ENCODE results near the gene PLOD1. TPM values are rescaled to one million over a fixed set of nuclear protein-coding genes. Genes with fewer than 3 reads are reported as not detected.
"Not testable (repeated sequence)": the region's sequence is repeated elsewhere in the genome, so short reads cannot be mapped to it uniquely, and the experiment has no call there.

PLOD1 gene
- 10 to 100 TPM; 15.7 to 16.5 TPM for total RNA-seq

DNA sequence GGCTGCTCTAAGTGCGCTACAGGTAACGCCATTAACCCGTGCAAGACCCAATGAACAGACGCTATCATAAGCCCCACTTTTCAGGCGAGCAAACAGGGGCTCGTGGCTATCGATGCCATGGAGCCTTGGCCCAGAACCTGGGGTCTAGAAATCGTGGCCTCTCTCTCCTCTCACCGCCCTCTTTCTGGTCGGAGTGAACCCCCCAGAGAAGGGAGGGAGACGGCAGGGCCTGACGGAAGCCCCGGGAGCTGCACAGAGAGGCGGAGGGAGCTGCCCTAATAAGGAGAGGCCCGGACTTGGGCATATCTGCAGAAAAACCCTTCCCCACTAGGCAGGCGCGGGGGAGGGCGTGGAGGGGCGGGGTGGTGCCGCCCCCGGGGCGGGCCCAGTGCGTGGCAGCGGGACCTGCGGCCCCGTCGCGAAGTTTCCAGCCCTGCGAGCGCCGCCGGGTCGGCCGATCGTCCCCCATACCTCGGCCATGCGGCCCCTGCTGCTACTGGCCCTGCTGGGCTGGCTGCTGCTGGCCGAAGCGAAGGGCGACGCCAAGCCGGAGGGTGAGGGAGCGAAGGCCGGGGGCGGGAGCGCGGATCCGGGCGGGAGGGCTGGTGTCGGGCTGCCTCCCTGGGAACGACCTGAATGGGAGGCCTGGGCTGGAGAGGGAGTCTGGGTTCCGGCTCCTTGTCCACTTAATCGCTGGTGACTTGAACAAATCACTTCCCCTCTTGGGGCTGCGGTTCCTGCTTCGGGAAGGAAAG lies at the start of gene PLOD1:
Gene PLOD1, plus strand, starts transcription at position 416 of the 755 bp plus-strand sequence. Its CDS starts 63 bp downstream, at position 479.
- CTCF ChIA-PET = interaction anchor here (0.8 to 1.5 kb wide), 2 partner anchors 27 to 96 kb away, joined by 3 to 5 read pairs; no protein-coding TSS in a partner anchor
- Mint-ChIP-seq H3K36me3 (ENCODE audit: low read depth) (no peaks in the 10 kb centered on the region), H3K27me3 (no peaks in the 10 kb centered on the region)

DNA sequence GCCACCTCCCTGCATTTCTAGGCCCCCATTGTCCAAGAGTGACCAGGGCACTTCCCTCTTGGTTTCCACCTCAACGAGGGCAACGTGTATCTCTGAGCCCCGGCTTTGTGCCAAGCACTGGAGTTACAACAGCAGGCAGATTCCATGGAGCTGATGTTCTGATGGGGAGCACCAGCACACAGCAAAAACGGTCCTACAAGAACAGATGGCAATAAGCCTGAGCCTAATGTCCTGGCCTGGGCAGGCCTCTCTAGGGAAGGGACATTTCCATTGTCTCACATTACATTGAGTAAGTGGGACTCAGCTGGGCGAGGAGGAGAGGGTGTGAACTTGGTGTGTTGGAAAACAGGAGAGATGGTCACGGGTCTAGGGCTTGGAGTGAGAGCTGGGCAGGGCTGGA lies 48.6 kb upstream of the PLOD1 start:
- no peaks in the 10 kb centered on the region for H3K4me1 Mint-ChIP-seq
- no peaks in the 10 kb centered on the region for H3K9me3 Mint-ChIP-seq
- ChIA-PET POLR2A (interaction anchor here (4.7 kb wide), 1 partner anchor 22 kb away, joined by 26 read pairs; no protein-coding TSS in a partner anchor), CTCF (no interaction called here)
- no peak overlapping the region for H3K27ac Mint-ChIP-seq
- H3K27me3 Mint-ChIP-seq = peaks cover 4% of the 10 kb centered on the region
- H3K4me3 Mint-ChIP-seq = no peak overlapping the region
- DNase-seq = no peak
- H3K36me3 Mint-ChIP-seq (ENCODE audit: low read depth) = no peaks in the 10 kb centered on the region

More for the DNA sequence above, at the start of gene PLOD1:
- peak within 1 kb of the TSS; percentile 59 for H3K27ac Mint-ChIP-seq
- H3K4me3 Mint-ChIP-seq = peak within 1 kb of the TSS; percentile 80
- POLR2A ChIA-PET = interaction anchor here (0.6 to 7.9 kb wide), 3 partner anchors 8 to 114 kb away, joined by 4 to 121 read pairs (median 7); partner anchors contain the start of gene KIAA2013
- H3K4me1 Mint-ChIP-seq = peaks cover 10% of the 10 kb centered on the region
- DNase-seq = peak; percentile 91
- H3K9me3 Mint-ChIP-seq = no peaks in the 10 kb centered on the region

DNA sequence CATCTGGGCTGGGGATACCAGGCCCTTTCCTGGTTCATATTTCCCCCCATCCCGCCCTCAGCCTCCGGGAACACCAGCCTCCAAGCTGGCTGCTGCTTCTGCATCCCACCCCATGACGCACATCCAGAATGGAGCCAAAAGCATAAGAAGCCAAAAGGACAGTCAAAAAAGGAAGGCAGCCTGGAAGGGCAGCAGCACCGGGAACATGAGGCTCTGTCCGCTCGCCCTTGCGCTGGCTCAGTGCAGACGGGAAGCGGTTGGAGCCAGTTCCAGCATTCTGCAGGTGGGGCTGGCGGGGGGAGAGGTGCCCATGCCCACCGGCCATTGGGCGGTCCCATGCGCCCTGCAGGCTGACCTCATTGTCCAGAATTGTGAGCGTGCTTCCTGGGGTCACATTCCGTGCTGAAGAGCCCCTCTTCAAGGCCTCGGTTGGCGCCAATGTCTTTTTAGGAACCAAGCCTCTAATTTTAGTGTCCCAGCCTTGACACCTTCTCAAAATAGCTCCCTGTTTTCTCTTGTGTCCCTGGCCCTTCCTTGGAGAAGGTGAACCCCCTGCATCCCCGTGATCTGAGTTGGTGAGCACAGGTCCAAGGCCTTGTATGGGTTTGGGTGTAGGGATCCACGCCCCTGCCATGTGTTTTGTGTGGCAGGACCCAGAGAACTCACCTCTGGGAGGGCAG lies 47.4 kb upstream of the PLOD1 start:
- H3K4me3 Mint-ChIP-seq = no peak overlapping the region
- ChIA-PET POLR2A (interaction anchor here (0.6 to 4.7 kb wide), 3 partner anchors 10 to 23 kb away, joined by 4 to 26 read pairs (median 4); no protein-coding TSS in a partner anchor), CTCF (no interaction called here)
- H3K4me1 Mint-ChIP-seq = no peaks in the 10 kb centered on the region
- no peak for DNase-seq
- H3K27me3 Mint-ChIP-seq = peaks cover 4% of the 10 kb centered on the region
- H3K9me3 Mint-ChIP-seq = no peaks in the 10 kb centered on the region
- H3K27ac Mint-ChIP-seq = no peak overlapping the region
- H3K36me3 Mint-ChIP-seq (ENCODE audit: low read depth) = no peaks in the 10 kb centered on the region

DNA sequence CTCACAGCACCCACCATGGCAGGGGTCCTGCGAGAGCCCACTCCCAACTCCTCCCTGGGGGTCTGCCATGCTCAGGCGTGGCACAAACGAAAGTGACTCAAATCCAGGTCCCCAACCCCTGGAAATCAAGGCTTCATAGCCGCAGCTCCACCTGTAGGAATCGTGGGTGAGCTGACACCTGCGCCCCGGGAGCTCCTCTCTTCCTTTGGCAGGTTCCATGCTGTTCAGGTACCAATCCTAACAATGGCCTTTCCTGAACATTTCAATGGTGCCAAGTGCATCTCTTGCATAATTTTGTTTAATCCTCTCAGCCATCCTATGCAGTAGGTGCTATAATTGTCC lies 46.9 kb upstream of the PLOD1 start:
- ChIA-PET CTCF (no interaction called here), POLR2A (interaction anchor here (0.6 to 4.7 kb wide), 3 partner anchors 10 to 22 kb away, joined by 4 to 26 read pairs (median 4); no protein-coding TSS in a partner anchor)
- H3K4me1 Mint-ChIP-seq = no peaks in the 10 kb centered on the region

DNA sequence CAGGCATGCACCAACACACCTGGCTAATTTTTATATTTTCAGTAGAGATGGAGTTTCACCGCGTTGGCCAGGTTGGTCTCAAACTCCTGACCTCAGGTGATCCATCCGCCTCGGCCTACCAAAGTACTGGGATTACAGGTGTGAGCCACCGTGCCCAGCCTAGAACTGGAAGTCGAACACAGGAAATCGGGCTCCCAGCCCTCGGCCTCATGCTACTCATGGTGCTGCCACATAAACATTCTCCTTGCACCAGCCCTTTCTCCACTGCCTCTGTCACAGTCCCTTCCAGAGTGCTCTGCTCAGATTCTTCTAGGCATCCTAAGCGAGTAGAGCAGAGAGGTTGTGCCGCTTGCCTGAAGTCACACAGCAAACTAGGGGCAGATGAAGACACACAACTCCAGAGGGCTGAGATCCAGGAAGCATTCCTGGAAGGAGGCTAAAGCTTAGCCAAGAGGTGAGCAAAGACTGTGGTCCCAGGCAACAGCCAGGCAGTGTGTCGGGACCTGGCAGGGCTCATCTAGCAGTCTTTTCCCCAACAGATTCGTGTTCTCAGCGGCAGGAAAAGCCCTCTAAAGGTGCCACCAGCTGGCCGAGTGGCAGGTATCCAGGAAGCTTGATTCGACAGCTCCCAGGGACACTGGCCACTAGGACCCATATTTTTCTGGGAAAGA lies 46.2 kb upstream of the PLOD1 start:
- Mint-ChIP-seq H3K9me3 (no peaks in the 10 kb centered on the region), H3K27ac (no peak overlapping the region), H3K27me3 (peaks cover 7% of the 10 kb centered on the region), H3K4me3 (no peak overlapping the region), H3K36me3 (ENCODE audit: low read depth) (no peaks in the 10 kb centered on the region), H3K4me1 (no peaks in the 10 kb centered on the region)
- no peak for DNase-seq
- ChIA-PET CTCF (no interaction called here), POLR2A (interaction anchor here (0.9 to 4.7 kb wide), 2 partner anchors 19 to 21 kb away, joined by 3 to 26 read pairs; no protein-coding TSS in a partner anchor)

More for the DNA sequence above, 46.9 kb upstream of the PLOD1 start:
- Mint-ChIP-seq H3K9me3 (no peaks in the 10 kb centered on the region), H3K4me3 (no peak overlapping the region), H3K36me3 (ENCODE audit: low read depth) (no peaks in the 10 kb centered on the region), H3K27ac (no peak overlapping the region), H3K27me3 (peaks cover 4% of the 10 kb centered on the region)
- no peak for DNase-seq

DNA sequence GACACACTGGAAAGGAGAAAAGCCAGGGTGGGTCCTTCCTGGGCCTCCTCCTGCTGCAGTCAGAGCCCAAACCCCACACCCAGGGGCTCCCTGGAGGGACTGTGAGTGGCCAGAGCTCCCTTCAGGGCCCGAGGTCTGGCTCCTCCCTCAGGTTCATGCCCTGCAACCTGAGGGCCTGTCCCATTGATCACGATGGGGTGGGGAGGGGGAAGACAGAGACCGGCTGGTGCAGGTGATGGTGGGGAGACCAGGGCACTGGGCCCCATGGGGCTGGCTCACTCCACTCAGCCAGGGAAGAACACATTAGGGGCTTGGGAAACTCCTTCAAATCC lies 45.7 kb upstream of the PLOD1 start:
- H3K4me3 Mint-ChIP-seq = no peak overlapping the region
- peaks cover 11% of the 10 kb centered on the region for H3K27me3 Mint-ChIP-seq
- ChIA-PET POLR2A (interaction anchor here (0.9 to 4.7 kb wide), 2 partner anchors 19 to 21 kb away, joined by 3 to 26 read pairs; no protein-coding TSS in a partner anchor), CTCF (no interaction called here)
- no peak overlapping the region for H3K27ac Mint-ChIP-seq
- no peaks in the 10 kb centered on the region for H3K36me3 Mint-ChIP-seq (ENCODE audit: low read depth)
- no peaks in the 10 kb centered on the region for H3K9me3 Mint-ChIP-seq
- no peaks in the 10 kb centered on the region for H3K4me1 Mint-ChIP-seq
- no peak for DNase-seq

DNA sequence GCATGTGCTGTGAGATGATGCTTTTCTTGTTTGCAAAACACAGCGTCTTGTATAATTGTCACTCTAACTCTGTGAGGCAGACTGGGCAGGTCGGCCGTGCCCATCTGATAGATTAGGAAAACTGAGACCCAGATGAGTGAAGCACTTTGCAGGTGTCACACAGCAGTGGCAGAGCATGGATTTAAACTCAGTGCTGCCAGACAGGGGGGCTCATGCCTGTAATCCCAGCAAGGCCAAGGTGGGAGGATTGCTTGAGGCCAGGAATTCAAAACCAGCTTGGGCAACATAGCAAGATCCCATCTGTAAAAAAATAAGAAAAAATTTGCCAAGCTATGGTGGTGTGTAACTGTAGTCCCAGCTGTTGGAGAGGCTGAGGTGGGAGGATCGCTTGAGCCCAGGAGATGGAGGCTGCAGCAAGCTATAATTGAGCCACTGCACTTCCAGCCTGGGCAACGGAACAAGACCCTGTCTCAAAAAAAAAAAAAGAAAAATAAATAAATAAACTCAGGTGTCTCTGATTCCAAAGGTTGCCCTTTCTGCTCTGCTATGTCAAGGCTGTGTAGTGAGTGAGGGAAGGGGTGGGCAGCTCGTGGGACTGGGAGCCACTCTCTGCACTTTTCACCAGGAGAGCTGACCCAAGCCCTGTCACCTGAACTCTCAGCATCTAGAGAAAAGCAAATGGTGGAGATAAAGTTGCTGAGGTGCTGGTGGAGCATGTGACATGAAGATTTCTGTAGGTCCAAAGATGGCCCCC lies 42.9 kb upstream of the PLOD1 start:
- Mint-ChIP-seq H3K27ac (no peak overlapping the region), H3K36me3 (ENCODE audit: low read depth) (no peaks in the 10 kb centered on the region), H3K4me1 (no peaks in the 10 kb centered on the region), H3K27me3 (peaks cover 19% of the 10 kb centered on the region), H3K4me3 (no peak overlapping the region), H3K9me3 (no peaks in the 10 kb centered on the region)
- ChIA-PET POLR2A (interaction anchor here (2.0 to 3.0 kb wide), 2 partner anchors 16 to 18 kb away, joined by 10 to 16 read pairs; no protein-coding TSS in a partner anchor), CTCF (interaction anchor here (1.6 to 3.7 kb wide), 3 partner anchors 10 to 52 kb away, joined by 7 to 20 read pairs (median 10); no protein-coding TSS in a partner anchor)
- no peak for DNase-seq

DNA sequence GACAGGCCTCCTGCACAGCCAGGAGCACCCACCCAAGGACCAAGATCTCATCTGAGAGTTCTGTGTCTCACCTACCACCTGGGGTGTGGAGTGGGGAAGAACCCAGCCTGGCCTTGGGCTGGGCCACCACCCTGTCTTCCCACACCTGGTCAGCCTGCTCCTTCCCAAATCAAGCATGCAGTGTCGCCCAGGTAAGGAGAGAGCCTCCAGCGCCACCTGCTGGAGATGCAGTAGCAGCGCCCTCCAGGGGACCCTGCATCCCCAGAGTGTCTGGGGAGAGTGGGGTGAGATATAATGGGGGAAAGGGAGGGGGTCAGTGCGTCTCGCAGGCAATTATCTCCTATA lies 40.6 kb upstream of the PLOD1 start:
- ChIA-PET CTCF (interaction anchor here (3.7 kb wide), 1 partner anchor 54 kb away, joined by 20 read pairs; no protein-coding TSS in a partner anchor), POLR2A (interaction anchor here (3.0 kb wide), 1 partner anchor 14 kb away, joined by 16 read pairs; no protein-coding TSS in a partner anchor)
- peak; percentile 74 for DNase-seq
- Mint-ChIP-seq H3K4me1 (no peaks in the 10 kb centered on the region), H3K9me3 (no peaks in the 10 kb centered on the region), H3K36me3 (ENCODE audit: low read depth) (no peaks in the 10 kb centered on the region), H3K27ac (no peak overlapping the region), H3K27me3 (peaks cover 37% of the 10 kb centered on the region), H3K4me3 (no peak overlapping the region)

DNA sequence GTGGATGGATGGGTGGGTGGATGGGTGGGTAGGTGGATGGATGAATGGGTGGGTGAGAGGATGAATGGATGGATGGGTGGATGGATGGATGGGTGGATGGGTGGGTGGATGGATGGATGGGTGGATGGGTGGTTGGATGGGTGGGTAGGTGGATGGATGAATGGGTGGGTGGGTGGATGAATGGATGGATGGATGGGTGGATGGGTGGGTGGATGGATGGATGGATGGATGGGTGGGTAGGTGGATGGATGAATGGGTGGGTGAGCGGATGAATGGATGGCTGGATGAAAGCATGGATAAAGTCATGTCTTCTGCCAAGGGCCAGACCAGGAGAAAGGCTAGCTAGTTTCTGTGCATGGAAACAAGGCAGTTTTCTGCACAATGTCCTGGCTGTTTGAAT lies 40.0 kb upstream of the PLOD1 start:
- peaks cover 44% of the 10 kb centered on the region for H3K27me3 Mint-ChIP-seq
- H3K27ac Mint-ChIP-seq; H3K4me1 Mint-ChIP-seq; DNase-seq; H3K4me3 Mint-ChIP-seq; H3K36me3 Mint-ChIP-seq (ENCODE audit: low read depth); H3K9me3 Mint-ChIP-seq: not testable (repeated sequence)
- ChIA-PET CTCF (interaction anchor here (3.7 kb wide), 1 partner anchor 55 kb away, joined by 20 read pairs; no protein-coding TSS in a partner anchor), POLR2A (interaction anchor here (1.0 kb wide), 1 partner anchor 13 kb away, joined by 6 read pairs; no protein-coding TSS in a partner anchor)

DNA sequence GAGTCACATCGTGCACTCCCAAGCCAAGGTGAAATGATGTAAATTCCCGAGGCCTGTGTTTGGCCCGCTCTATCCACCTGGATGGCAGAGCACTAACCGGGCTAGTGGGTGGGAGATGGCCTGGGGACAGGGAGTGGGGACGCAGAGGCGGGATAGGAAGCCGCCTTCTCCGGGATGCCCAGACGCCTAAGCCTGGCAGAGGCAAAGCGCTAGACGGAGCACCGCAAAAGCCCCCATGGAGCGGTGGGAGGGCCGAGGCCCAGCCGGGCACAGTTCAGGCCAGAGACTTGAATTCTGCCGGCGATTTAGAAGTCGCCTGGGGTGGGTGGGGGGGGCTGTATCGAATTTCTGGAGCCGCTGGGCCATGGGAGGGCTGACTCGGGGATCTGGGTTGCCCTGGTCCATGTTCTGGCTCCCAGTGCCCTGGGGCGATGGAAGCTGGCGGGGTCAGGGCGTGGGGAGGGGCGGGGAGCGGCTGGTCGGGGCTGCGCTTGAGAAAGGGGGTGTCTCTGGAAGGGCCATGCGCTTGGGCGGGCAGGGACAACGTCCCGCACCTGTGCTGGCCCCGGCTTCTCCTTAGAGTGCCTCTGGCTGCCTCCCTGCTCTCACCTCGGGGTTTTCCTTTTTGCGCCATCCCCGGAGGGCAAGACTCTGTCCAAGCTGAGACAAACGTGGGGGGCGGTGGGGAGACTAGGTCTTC lies 36.3 kb upstream of the PLOD1 start:
- Mint-ChIP-seq H3K9me3 (no peaks in the 10 kb centered on the region), H3K36me3 (ENCODE audit: low read depth) (no peaks in the 10 kb centered on the region), H3K27me3 (peaks cover 51% of the 10 kb centered on the region), H3K27ac (no peak overlapping the region), H3K4me3 (no peak overlapping the region), H3K4me1 (no peaks in the 10 kb centered on the region)
- ChIA-PET CTCF (no interaction called here), POLR2A (interaction anchor here (1.2 to 2.6 kb wide), 3 partner anchors 10 to 12 kb away, joined by 3 to 31 read pairs (median 23); no protein-coding TSS in a partner anchor)
- no peak for DNase-seq

DNA sequence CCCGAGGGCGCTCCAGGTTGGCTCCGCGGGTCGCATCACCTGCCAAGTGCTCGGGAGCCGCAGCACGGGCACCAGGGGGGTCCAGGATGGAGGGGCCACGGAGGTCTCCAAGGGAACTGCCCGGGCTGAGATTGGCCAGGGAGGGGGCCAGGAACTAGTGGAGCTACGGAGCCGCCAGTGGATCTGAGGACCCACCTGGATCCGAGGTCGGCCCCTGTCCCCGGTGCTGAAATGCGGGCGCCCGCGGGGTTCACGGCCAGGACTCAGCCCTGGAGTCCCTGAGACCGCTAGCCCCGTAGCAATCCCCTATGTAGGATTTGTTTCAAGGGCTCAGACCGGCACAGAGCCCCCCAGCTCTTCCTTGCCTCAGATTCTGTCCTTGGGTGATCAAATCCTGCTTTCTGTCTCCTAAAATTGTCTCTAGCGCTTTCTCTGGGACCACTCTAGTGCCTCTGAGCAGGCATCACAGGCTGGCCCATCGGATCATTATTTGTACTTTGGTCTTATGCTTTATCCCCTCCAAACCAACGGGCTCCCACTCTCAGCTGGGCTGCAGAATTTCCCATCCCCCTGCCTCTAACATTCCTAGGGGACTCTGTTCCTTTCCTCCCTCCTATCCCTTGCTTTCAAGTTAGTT lies 35.6 kb upstream of the PLOD1 start:
- no peaks in the 10 kb centered on the region for H3K4me1 Mint-ChIP-seq
- POLR2A ChIA-PET = interaction anchor here (1.0 to 1.8 kb wide), 3 partner anchors 9 to 11 kb away, joined by 3 to 31 read pairs (median 4); no protein-coding TSS in a partner anchor
- no peaks in the 10 kb centered on the region for H3K9me3 Mint-ChIP-seq
- no peak overlapping the region for H3K27ac Mint-ChIP-seq
- CTCF ChIA-PET = no interaction called here
- no peak for DNase-seq
- H3K4me3 Mint-ChIP-seq = no peak overlapping the region
- H3K27me3 Mint-ChIP-seq = peaks cover 48% of the 10 kb centered on the region
- no peaks in the 10 kb centered on the region for H3K36me3 Mint-ChIP-seq (ENCODE audit: low read depth)

All from activated CD4-positive, alpha-beta memory T cell treated with anti-CD3 and anti-CD28 coated beads, Interleukin-2, amount 10 ng/mL, durations not matched to agents 7 days and 5 days (primary cell).